Stimulated activated CD4-positive, alpha-beta T cell treated with anti-CD3 and anti-CD28 coated beads, Interleukin-4, amount 100 ng/mL, for 1 hour (primary cell): ENCODE measurements around the gene FN1.

Source experiments
- DNase-seq: peaks from one replicate; pipeline ENCODE4 v3.0.0-alpha.2; 2020

The FN1 gene

GRCh38 chr2:215405722-215406581 is 29.9 kb downstream of the FN1 start:
- DNase-seq = no peak

DNA sequence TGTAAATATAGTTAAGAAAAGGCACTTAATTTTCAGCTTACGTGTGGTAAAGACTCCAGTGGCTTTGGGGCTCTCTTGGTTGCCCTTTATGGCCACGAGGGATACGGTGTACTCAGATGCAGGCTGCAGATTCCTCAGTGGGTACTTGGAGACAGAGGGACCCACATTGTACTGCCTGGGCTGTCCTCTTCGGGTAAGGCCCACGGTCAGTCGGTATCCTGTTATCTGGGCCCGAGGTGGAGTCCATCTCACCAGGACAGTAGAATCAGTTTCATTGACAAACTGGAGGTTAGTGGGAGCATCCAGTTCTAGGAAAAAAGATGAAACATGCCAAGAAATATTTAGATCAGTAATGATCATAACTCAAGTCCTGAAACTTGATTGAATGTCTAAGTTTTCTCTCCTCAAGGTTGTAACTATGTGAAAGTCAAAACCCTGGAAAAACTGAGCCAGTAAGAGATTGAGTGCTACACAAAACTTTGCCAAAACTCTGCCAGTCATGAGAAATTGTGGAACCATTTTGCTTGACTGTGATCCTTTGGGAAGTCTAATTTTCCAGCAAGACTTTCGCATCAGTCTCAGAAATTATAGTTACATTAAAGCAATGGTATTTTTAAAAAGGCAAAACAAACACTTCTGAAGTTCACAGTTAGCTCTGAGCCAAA is 31.4 kb downstream of the FN1 start:
- DNase-seq = no peak

DNA sequence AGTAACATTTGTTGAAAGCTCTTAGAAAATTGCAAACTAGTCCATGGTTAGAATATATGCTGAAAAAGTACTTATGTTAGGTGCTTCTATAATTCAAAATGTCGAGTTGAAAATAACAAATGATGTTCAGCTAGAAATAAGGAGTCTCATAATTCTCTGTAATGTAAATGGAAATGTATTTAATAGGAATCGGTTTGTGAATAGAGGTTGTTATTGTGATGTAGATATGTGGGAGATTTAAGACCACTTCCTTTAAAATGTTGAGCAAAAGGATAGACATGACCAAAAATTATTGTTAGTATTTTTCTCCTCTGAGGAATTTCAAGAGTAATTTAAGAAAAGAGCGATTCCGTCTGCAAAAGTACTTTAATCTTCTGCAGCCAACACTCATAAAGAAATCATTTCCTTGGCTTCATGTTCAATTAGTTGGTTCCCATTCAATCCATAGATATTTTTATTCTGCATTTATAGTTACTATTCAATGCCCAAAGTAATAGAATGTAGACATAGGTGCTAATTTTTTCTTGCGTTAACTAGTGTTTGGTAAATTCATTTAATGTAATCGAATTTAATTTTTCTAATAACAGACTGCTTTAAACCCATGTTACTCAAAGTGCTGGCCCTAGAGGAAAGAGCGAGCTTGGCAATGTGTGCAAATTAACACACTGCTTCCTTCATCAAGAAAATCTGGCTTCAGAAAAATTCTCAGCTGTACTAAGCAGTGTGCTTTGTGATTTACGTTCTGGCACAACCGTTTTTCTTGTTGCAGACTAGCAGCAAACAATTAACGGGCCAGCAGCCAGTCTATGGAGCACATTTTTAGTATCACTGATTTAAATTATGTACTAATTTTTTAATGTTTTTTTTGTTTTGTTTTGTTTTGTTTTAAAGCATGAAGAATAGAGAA is 32.2 kb downstream of the FN1 start:
- no peak for DNase-seq

GRCh38 chr2:215401896-215402379 is 33.9 kb downstream of the FN1 start:
- no peak for DNase-seq

GRCh38 chr2:215399067-215399716 is 36.7 kb downstream of the FN1 start:
- DNase-seq = no peak

- no peak for DNase-seq
Measured at GRCh38 chr2:215397632-215398341, 38.1 kb downstream of the FN1 start.

- DNase-seq = no peak
Measured at GRCh38 chr2:215396595-215397313, 39.1 kb downstream of the FN1 start.

GRCh38 chr2:215395687-215396460 is 40.0 kb downstream of the FN1 start:
- DNase-seq = no peak

GRCh38 chr2:215394102-215394805 is 41.6 kb downstream of the FN1 start:
- DNase-seq = no peak

GRCh38 chr2:215392687-215393270 is 43.1 kb downstream of the FN1 start:
- no peak for DNase-seq

DNA sequence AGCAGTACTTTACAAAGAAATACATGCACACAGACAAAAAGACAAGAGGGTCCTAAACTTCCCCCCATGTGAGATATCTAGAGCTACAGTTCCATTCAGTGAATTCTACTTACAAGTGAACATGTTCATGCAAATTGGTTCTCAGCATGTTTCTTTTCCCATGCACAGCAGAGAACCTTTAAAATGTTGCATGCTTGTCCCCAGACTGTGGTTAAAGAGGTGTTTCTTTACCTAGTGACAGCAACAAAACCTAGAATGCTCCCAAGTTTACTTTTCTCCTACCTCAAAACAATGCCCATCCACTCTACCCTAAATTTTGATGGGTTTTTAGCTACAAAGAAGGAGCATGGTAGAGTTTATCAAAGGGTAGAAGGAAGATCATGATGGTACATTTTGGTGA is 43.7 kb downstream of the FN1 start:
- DNase-seq = no peak

DNA sequence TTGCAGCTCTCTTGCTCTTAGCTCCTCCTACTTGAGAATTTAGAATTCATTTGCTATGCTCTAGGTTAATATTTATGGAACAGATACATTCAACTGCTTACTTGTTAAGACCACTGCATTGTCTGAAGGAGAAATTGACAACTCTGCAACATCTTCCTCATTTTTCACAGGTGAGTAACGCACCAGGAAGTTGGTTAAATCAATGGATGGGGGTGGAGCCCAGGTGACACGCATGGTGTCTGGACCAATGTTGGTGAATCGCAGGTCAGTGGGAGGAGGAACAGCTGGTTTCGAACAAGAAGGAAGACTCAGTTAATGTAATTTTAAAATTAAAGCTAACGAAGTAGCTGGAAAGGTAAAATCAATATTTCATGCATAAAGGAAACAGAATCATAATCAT is 44.3 kb downstream of the FN1 start:
- DNase-seq = no peak

- DNase-seq = no peak
Measured at GRCh38 chr2:215390550-215390913, 45.3 kb downstream of the FN1 start.

DNA sequence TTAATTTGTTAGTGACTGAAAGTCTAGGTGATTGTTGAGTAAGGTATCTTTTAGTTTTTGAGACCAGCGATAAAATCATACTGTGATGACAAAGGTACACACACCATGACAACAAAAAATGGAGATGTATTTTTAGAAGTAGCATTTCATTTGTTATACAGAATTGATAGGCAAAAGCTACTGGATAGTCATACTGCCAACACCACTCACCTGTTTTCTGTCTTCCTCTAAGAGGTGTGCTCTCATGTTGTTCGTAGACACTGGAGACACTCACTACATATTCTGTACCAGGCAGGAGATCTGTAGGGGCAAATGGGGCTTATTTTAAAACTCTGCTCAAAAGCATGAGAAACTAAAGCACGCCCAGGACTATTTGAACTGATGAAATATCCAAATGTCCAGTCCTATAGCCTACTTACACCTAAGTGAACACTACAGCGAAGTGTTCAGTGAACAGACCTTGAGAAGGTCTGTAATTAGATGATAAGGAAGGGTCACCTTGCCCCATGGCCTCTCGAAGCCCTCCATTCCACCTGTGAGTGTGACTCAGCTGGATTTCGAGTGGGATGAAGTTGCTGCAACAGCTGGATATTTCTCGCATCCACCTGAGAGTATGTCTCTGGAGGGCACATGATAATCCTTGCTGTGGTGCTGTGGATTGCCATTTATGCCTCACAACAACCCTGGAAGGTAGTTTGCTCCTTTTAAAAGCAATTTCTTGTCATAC is 47.7 kb downstream of the FN1 start:
- DNase-seq = no peak

DNA sequence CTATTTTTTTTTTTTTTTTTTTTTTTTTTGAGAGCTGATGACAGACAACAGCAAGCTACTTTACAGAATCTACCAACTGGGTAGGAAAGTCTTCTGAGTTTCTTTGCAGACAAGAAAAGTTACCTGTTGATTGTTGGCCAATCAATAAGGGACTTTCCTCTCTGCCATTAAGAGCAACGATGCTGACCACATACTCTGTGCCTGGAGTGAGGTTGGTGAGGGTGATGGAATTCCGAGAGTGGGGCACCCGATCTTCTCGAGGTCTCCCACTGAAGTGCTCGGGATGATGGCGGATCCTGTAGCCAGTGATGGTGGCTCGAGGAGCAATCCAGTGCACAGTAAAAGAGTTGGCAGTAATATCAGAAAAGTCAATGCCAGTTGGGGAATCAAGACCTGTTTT is 49.3 kb downstream of the FN1 start:
- no peak for DNase-seq

GRCh38 chr2:215384710-215385109 is 51.2 kb downstream of the FN1 start:
- DNase-seq = no peak

DNA sequence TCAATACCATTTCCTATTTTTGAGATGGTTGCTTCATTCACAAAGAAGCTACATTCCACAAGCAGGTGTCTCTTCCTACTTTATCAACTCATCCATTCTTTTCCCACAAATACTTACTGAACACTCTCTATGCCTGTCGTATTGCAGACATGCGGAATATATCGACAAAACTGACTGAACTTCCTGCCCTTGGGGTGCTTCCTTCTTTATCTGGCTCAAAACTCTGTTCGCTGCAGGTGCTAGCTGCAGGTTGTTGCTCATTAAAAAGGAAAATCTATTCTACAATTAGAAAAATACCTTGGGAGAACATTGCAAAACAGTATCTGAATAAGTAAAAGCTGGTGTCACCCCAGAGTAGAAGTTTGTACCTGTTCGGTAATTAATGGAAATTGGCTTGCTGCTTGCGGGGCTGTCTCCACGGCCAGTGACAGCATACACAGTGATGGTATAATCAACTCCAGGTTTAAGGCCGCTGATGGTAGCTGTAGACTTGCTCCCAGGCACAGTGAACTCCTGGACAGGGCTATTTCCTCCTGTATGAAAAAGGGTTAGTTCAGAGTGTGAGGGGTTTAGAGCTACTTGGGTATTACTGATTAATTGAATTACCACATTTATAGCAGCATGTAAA is 52.1 kb downstream of the FN1 start:
- DNase-seq = no peak

DNA sequence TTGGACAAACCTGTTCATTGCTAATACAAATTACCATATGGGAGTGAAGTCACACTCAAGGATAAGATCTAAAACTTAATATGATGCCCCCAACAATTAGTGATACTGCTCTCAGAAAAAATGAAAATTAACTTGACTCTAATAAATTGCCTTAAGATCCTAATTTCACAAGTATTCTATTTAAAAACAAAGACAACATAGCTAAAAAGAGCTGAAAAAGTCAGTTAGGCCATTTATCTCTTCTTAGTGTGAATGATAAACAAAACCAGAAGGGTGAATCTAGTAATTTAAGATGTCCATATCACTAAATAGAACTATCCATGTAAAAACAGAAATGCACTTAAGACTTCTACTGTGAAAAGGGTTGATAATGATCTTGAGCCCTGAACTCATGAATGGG is 53.4 kb downstream of the FN1 start:
- DNase-seq = no peak
